RPMI7951 (cell line): ENCODE data around the gene C18orf32. TPM values are rescaled to one million over a fixed set of nuclear protein-coding genes. Genes with fewer than 3 reads are reported as not detected.

ENCODE experiments used
- total RNA-seq: library from RNA; depleted of rRNA; stranded (reverse); fragments of >200 nt; shearing (Covaris generic); gene quantifications from 2 replicates; pipeline ENCODE4 v1.2.3, GENCODE V29; 2014; rRNA removed

The C18orf32 gene
- total RNA-seq, 1 experiment from 2014 or later: 27.9 TPM

Other genes with a start within 250 kb of the C18orf32 start
- gene DYM, start 26.6 kb downstream of the C18orf32 start, total RNA-seq: 29.8 and 52.7 TPM in 2 replicates
- gene RPL17, start 5.2 kb upstream of the C18orf32 start, total RNA-seq: 1,702 and 1,722 TPM in 2 replicates
- gene LIPG, start 74.8 kb upstream of the C18orf32 start, total RNA-seq: 0.60 and 2.2 TPM in 2 replicates